Stimulated activated naive CD8-positive, alpha-beta T cell treated with anti-CD3 and anti-CD28 coated beads, Interleukin-15, amount 100 ng/mL, for 72 hours (primary cell): ENCODE results near the gene PARP11.
"Not testable (repeated sequence)": the region's sequence is repeated elsewhere in the genome, so short reads cannot be mapped to it uniquely, and the experiment has no call there.

ENCODE experiments used
- ATAC-seq: fragments of 150-1000 bp; cut with Tn5 transposase; 2 replicates; pipeline ENCODE4 v1.10.0; 2021; ENCODE audit warnings: mild to moderate bottlenecking, moderate library complexity
- DNase-seq, 2 donors: peaks; one replicate each; pipeline ENCODE4 v3.0.0; 2021 to 2022
- H3K27ac Mint-ChIP-seq, 2 donors: one replicate each; pipeline ENCODE4 v1.8.0; 2022; ENCODE audit warnings: mild to moderate bottlenecking in 2 of 2, mixed read lengths in 2 of 2, moderate library complexity in 2 of 2
- H3K27me3 Mint-ChIP-seq: one replicate; pipeline ENCODE4 v1.8.0; 2022; ENCODE audit warnings: mixed read lengths
- H3K4me1 Mint-ChIP-seq: one replicate; pipeline ENCODE4 v1.8.0; 2022; ENCODE audit warnings: mild to moderate bottlenecking, mixed read lengths
- H3K4me3 Mint-ChIP-seq, 2 donors: one replicate each; pipeline ENCODE4 v1.8.0; 2022; ENCODE audit warnings: mild to moderate bottlenecking in 2 of 2, mixed read lengths in 2 of 2, moderate library complexity in 1 of 2
- H3K9me3 Mint-ChIP-seq, 2 donors: one replicate each; pipeline ENCODE4 v1.8.0; 2022; ENCODE audit warnings: mixed read lengths in 2 of 2

The PARP11 gene

GRCh38 chr12:3840833-3841232, 32.4 kb downstream of the PARP11 start:
- Mint-ChIP-seq H3K27ac (peak overlapping the region in 1 of 2 donors; percentile 30), H3K4me1 (peaks cover 53% of the 10 kb centered on the region)
- not testable (repeated sequence) for DNase-seq, H3K4me3 Mint-ChIP-seq, ATAC-seq, H3K9me3 Mint-ChIP-seq, H3K27me3 Mint-ChIP-seq

DNA sequence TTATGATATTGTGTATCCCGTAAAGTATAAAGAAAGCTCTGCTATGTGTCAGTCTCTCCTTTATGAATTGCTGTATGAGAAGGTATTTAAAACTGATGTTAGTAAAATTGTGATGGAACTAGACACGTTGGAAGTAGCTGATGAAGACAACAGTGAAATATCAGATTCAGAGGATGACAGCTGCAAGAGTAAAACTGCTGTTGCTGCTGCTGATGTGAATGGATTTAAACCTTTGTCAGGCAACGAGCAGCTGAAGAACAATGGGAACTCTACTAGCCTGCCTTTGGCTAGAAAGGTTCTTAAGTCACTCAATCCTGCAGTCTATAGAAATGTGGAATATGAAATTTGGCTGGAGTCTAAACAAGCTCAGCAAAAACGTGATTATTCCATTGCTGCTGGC, 33.5 kb downstream of the PARP11 start:
- ATAC-seq, H3K4me3 Mint-ChIP-seq, H3K27me3 Mint-ChIP-seq, H3K9me3 Mint-ChIP-seq, DNase-seq: not testable (repeated sequence)
- peak overlapping the region in 1 of 2 donors; percentile 53 for H3K27ac Mint-ChIP-seq
- H3K4me1 Mint-ChIP-seq = peaks cover 57% of the 10 kb centered on the region

GRCh38 chr12:3838701-3839548, 34.3 kb downstream of the PARP11 start:
- Mint-ChIP-seq H3K4me3 (peak overlapping the region; percentile 61 to 79), H3K4me1 (peaks cover 61% of the 10 kb centered on the region)
- not testable (repeated sequence) for H3K9me3 Mint-ChIP-seq, H3K27me3 Mint-ChIP-seq, H3K27ac Mint-ChIP-seq
- ATAC-seq = peak; percentile 85
- DNase-seq = peak; percentile 14 to 21

DNA sequence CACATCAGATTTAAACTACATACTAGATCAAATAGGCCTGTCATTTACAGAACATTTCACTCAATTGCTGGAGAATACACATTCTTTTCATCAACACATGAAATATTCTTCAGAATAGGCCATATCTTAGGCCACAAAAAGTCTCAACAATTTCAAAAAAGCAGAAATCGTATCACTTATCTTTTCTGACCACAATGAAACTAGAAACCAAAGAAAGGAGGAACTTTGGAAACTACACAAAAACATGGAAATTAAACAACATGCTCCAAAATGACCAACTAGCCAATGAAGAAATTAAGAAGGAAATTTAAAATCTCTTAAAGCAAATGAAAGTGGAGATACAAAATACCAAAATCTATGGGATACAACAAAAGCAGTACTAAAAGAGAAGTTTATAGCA, 35.1 kb downstream of the PARP11 start:
- Mint-ChIP-seq H3K27me3 (no peaks in the 10 kb centered on the region), H3K27ac (peak overlapping the region in 1 of 2 donors; percentile 59), H3K9me3 (no peaks in the 10 kb centered on the region), H3K4me1 (peaks cover 56% of the 10 kb centered on the region), H3K4me3 (peak overlapping the region; percentile 61 to 79)
- ATAC-seq (no peak), DNase-seq (no peak)

DNA sequence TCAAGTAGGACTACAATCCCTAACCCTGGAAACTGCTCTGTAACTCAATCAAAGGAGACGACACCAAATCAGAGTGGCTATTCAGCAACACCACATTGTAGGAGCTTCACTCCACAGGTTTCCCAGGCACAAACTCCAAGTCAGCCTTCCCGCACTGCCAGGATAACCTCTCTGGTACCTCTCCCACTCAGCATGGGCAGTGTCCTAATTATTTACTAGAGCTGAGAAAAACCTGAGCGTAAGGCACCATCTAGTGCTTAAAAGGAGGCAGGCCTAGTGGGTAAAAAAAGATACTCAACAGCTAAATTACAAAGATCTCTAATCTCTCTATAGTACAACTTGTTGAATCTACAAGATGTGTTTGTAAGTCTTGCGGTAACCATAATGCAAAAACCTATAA, 36.1 kb downstream of the PARP11 start:
- Mint-ChIP-seq H3K27ac (no peak overlapping the region), H3K9me3 (no peaks in the 10 kb centered on the region), H3K27me3 (no peaks in the 10 kb centered on the region), H3K4me1 (peaks cover 54% of the 10 kb centered on the region), H3K4me3 (peak overlapping the region; percentile 9 to 79)
- ATAC-seq (no peak), DNase-seq (no peak)

GRCh38 chr12:3836641-3837040, 36.6 kb downstream of the PARP11 start:
- Mint-ChIP-seq H3K27ac (no peak overlapping the region), H3K4me1 (peaks cover 50% of the 10 kb centered on the region)
- no peak for DNase-seq

GRCh38 chr12:3835914-3836313, 37.3 kb downstream of the PARP11 start:
- Mint-ChIP-seq H3K4me3 (no peak overlapping the region), H3K9me3 (no peaks in the 10 kb centered on the region), H3K27ac (no peak overlapping the region), H3K27me3 (no peaks in the 10 kb centered on the region), H3K4me1 (peaks cover 50% of the 10 kb centered on the region)
- ATAC-seq (no peak), DNase-seq (no peak)

More at GRCh38 chr12:3836641-3837040, 36.6 kb downstream of the PARP11 start:
- Mint-ChIP-seq H3K4me3 (no peak overlapping the region), H3K9me3 (no peaks in the 10 kb centered on the region), H3K27me3 (no peaks in the 10 kb centered on the region)
- no peak for ATAC-seq

DNA sequence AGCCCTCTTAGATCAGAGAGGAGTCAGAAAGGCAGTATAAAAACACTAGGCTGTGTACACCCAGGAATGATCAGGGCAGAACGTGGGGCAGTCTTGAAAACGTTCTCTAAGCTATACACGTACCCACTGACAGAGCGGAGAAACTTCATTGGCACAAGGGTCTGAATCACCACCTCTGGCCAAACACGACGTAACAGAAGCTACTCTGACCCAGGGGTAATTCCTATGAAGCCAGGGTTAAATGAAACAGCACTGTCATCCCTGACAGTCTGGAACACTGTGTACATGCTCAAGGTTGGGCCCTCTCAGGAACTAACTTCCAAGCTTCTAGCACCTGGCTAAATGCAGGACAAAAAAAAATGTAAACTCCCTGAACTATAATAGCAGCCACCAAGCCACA, 38.4 kb downstream of the PARP11 start:
- Mint-ChIP-seq H3K4me3 (no peak overlapping the region), H3K27ac (no peak overlapping the region), H3K9me3 (no peaks in the 10 kb centered on the region), H3K4me1 (peaks cover 50% of the 10 kb centered on the region), H3K27me3 (no peaks in the 10 kb centered on the region)
- no peak for DNase-seq
- ATAC-seq = no peak

- ATAC-seq (no peak), DNase-seq (no peak)
- no peaks in the 10 kb centered on the region for H3K27me3 Mint-ChIP-seq
- H3K4me3 Mint-ChIP-seq = no peak overlapping the region
- peaks cover 50% of the 10 kb centered on the region for H3K4me1 Mint-ChIP-seq
- no peaks in the 10 kb centered on the region for H3K9me3 Mint-ChIP-seq
- no peak overlapping the region for H3K27ac Mint-ChIP-seq
Observed at GRCh38 chr12:3833670-3834310, 39.4 kb downstream of the PARP11 start.

GRCh38 chr12:3832738-3833137, 40.5 kb downstream of the PARP11 start:
- ATAC-seq (no peak), DNase-seq (no peak)
- Mint-ChIP-seq H3K4me3 (no peak overlapping the region), H3K27me3 (no peaks in the 10 kb centered on the region), H3K27ac (peak overlapping the region in 1 of 2 donors; percentile 34), H3K9me3 (no peaks in the 10 kb centered on the region), H3K4me1 (peaks cover 41% of the 10 kb centered on the region)

DNA sequence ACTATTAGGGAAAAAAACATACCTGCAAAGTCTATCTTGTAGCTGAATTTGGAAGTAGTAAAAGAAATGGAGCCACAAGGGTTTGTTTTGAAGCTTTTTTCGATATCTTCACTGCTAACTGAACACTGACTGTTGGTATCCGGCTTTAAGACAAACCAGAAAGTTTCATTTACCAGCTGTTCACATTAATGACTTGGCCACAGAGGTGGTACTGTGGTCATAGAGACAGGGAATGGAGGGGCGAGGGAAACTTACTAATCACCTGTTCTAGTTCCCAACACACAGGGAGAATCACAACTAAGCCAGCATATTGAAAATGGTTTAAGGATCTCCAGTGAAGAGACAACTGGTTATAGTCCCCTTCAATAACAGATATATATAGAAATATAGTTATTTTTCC, 44.3 kb downstream of the PARP11 start:
- DNase-seq (no peak), ATAC-seq (no peak)
- Mint-ChIP-seq H3K9me3 (no peaks in the 10 kb centered on the region), H3K27me3 (no peaks in the 10 kb centered on the region), H3K4me1 (peaks cover 2% of the 10 kb centered on the region), H3K4me3 (no peak overlapping the region), H3K27ac (no peak overlapping the region)

DNA sequence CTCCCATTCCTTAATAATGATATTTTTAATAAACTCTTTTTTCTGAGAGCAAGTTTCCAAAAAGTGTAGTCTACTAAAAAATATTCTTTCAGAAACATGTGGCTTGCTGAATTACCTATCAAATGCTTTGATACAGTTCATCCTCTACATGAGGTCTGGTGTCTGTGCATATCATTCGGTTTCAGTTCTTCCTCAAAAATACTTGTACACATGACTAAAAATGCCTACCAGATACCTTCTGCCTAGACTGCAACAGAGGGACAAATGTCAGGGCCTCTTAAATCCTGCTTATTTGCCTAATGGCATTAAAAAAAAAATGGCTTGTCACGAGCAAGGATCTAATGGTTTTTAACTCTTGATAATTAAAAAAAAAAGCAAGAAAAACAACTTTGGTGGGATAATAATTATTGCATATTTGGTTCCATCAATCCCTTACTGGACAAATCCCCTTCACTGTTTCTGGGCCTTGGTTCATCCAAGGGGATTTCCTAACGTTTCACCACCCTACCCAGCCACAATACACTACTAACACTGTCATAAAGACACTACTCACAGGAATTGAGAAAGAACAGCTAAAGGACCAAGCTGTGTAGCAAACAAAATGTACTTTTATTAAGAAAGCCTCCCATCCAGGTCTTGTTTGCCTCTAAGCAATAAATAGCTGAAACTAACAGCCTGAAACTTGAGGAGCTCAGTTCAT, 45.7 kb downstream of the PARP11 start:
- DNase-seq (no peak), ATAC-seq (peak; percentile 60)
- Mint-ChIP-seq H3K9me3 (no peaks in the 10 kb centered on the region), H3K4me3 (no peak overlapping the region), H3K27ac (peak overlapping the region in 1 of 2 donors; percentile 36), H3K27me3 (no peaks in the 10 kb centered on the region), H3K4me1 (no peaks in the 10 kb centered on the region)

- DNase-seq = no peak
- ATAC-seq = no peak
- H3K4me3 Mint-ChIP-seq = no peak overlapping the region
- no peak overlapping the region for H3K27ac Mint-ChIP-seq
- no peaks in the 10 kb centered on the region for H3K27me3 Mint-ChIP-seq
- H3K4me1 Mint-ChIP-seq = no peaks in the 10 kb centered on the region
- H3K9me3 Mint-ChIP-seq = no peaks in the 10 kb centered on the region
Observed at GRCh38 chr12:3821441-3821840, 51.8 kb downstream of the PARP11 start.

DNA sequence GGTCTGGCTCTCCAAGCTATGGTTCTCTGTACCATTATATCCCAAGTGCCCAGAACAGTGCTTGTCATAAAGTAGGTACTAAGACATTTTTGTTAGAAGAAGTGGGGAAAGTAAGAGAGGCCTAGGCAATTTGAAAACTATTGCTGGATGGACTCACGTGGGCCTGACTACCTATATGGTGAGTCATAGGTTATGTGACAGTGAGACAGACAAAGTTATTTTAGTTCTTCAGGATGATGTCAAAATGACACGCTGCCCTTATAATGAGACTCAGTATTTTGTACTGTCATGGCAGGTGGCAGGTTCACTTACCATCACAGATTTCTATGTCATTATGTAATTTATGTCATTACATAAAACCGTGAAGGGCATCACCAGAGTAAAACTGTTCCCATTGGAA, 53.1 kb downstream of the PARP11 start:
- DNase-seq (no peak), ATAC-seq (peak; percentile 46)
- Mint-ChIP-seq H3K9me3 (no peaks in the 10 kb centered on the region), H3K4me3 (no peak overlapping the region), H3K4me1 (no peaks in the 10 kb centered on the region), H3K27me3 (no peaks in the 10 kb centered on the region), H3K27ac (no peak overlapping the region)

DNA sequence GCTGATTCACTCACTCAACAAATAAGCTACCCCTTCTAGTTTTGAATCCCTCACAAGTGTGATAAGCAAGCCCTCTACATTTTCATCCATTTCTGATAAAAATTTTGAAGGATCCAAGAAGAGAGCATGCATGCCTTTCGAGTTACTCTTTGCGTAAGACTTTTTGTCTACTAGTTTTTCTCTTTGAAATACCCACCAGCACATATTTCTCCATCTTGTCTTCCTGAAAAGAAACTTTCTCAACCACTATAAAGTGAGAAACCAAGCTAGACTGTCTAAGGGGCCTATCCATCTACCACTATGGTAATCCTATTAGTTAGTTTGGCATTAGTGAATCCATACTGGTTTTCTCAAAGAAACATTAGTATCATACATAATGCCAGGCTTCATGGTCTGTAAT, 56.9 kb downstream of the PARP11 start:
- DNase-seq (no peak), ATAC-seq (no peak)
- H3K9me3 Mint-ChIP-seq = no peaks in the 10 kb centered on the region
- no peak overlapping the region for H3K4me3 Mint-ChIP-seq
- peak overlapping the region in 1 of 2 donors; percentile 31 for H3K27ac Mint-ChIP-seq
- no peaks in the 10 kb centered on the region for H3K4me1 Mint-ChIP-seq
- no peaks in the 10 kb centered on the region for H3K27me3 Mint-ChIP-seq
